GM12878 (cell line): ENCODE results near the gene ADGRE3. TPM values are rescaled to one million over a fixed set of nuclear protein-coding genes. Genes with fewer than 3 reads are reported as not detected.

Experiments used
- BCL11A ChIP-seq: IDR thresholded peaks from 2 replicates; pipeline ENCODE4 v1.6.1; 2011; ENCODE audit warnings: low read depth, low read length
- BHLHE40 ChIP-seq, 2 experiments: fragments of 450-650 bp in 1 of 2; IDR thresholded peaks; 2 replicates each; pipeline ENCODE4 v1.6.1; 2011 to 2017; ENCODE audit warnings: low read depth in 2 of 2, borderline replicate concordance in 1 of 2, improper control_type of control experiment in 1 of 2, low read length in 1 of 2, mild to moderate bottlenecking in 1 of 2
- CHD4 ChIP-seq: fragments of 200-600 bp; sonication (generic); IDR thresholded peaks from 2 replicates; pipeline ENCODE4 v1.6.1; 2016; ENCODE audit warnings: mild to moderate bottlenecking
- ESRRA ChIP-seq: IDR thresholded peaks from 2 replicates; pipeline ENCODE4 v1.6.1; 2012; ENCODE audit warnings: mild to moderate bottlenecking, low read length, improper control_type of control experiment
- HDGF ChIP-seq: fragments of 450-650 bp; IDR thresholded peaks from 2 replicates; pipeline ENCODE4 v1.6.1; 2016; ENCODE audit warnings: antibody characterized with exemption
- IKZF1 ChIP-seq: fragments of 450-650 bp; conservative IDR thresholded peaks from 2 replicates; pipeline ENCODE4 v1.6.1; 2017; ENCODE audit warnings: antibody characterized with exemption, mild to moderate bottlenecking
- MTA3 ChIP-seq: IDR thresholded peaks from 2 replicates; pipeline ENCODE4 v1.6.1; 2012; ENCODE audit warnings: low read length, inconsistent platforms, borderline replicate concordance
- NFXL1 ChIP-seq: fragments of 450-650 bp; IDR thresholded peaks from 2 replicates; pipeline ENCODE4 v1.6.1; 2017; ENCODE audit warnings: antibody characterized with exemption, mild to moderate bottlenecking, borderline replicate concordance
- NFYA ChIP-seq: IDR thresholded peaks from 2 replicates; pipeline ENCODE4 v1.6.1; 2011; ENCODE audit warnings: low read depth, mild to moderate bottlenecking, low read length, improper control_type of control experiment, borderline replicate concordance
- NR2C2 ChIP-seq: IDR thresholded peaks from 2 replicates; pipeline ENCODE4 v1.6.1; 2011; ENCODE audit warnings: borderline replicate concordance, low read depth; ENCODE audit not compliant: control insufficient read depth, insufficient read length
- POLR2AphosphoS5 ChIP-seq: IDR thresholded peaks from 2 replicates; pipeline ENCODE4 v1.6.1; 2011; ENCODE audit warnings: mild to moderate bottlenecking, low read length, inconsistent platforms
- RBBP5 ChIP-seq: fragments of 200-600 bp; sonication (generic); conservative IDR thresholded peaks from 2 replicates; pipeline ENCODE4 v1.6.1; 2016
- SMAD5 ChIP-seq: IDR thresholded peaks from 2 replicates; pipeline ENCODE4 v1.6.1; 2016; ENCODE audit warnings: antibody characterized with exemption, low read depth
- SUPT20H ChIP-seq: IDR thresholded peaks from 2 replicates; pipeline ENCODE4 v1.6.1; 2011; ENCODE audit warnings: low read depth, mild to moderate bottlenecking, low read length, moderate library complexity, borderline replicate concordance; ENCODE audit not compliant: control insufficient read depth
- TCF12 ChIP-seq: IDR thresholded peaks from 2 replicates; pipeline ENCODE4 v1.6.1; 2011; ENCODE audit warnings: low read depth, mild to moderate bottlenecking, low read length
- YY1 ChIP-seq: IDR thresholded peaks from 2 replicates; pipeline ENCODE4 v1.6.1; 2011; ENCODE audit warnings: low read depth, mild to moderate bottlenecking, low read length
- ZZZ3 ChIP-seq: IDR thresholded peaks from 2 replicates; pipeline ENCODE4 v1.6.1; 2011; ENCODE audit warnings: low read depth; ENCODE audit not compliant: control insufficient read depth, insufficient read length
- polyA plus RNA-seq, 11 experiments: library from polyadenylated mRNA; depleted of rRNA in 4 of 11; unstranded in 6 of 11; stranded (reverse) in 5 of 11; fragments of >200 nt; fragmentation: Nextera tagmentation in 4 of 11; fragmentation: Illumina TruSeq in 1 of 11; extraction: Ambion mirVana in 4 of 11; extraction: Trizol in 1 of 11; gene quantifications; 1 replicate in 1 of 11; 2 replicates in 10 of 11; pipeline versions ENCODE4 v1.2.1 to v1.2.3, GENCODE V29; 2011 to 2016; ENCODE audit warnings: inconsistent platforms in 2 of 11, missing spikeins in 2 of 11, low read depth in 1 of 11
- total RNA-seq, 4 experiments: library from RNA; depleted of rRNA in 3 of 4; stranded (reverse); fragments of >200 nt in 3 of 4; fragmentation: Illumina TruSeq in 1 of 4; extraction: Trizol in 1 of 4; gene quantifications; 2 replicates each; pipeline versions ENCODE4 v1.2.1 to v1.2.3, GENCODE V29; 2013 to 2021
- TF ChIP-seq, protein P1 (sequence below): IDR thresholded peaks from 2 replicates; pipeline ENCODE4 v1.6.1; 2011; ENCODE audit warnings: low read depth, mild to moderate bottlenecking, low read length, moderate library complexity, borderline replicate concordance; ENCODE audit errors: extremely low read depth
- TF ChIP-seq, protein P2 (sequence below): IDR thresholded peaks from 2 replicates; pipeline ENCODE4 v1.6.1; 2011; ENCODE audit warnings: borderline replicate concordance, low read depth, mild to moderate bottlenecking, moderate library complexity, low read length; ENCODE audit not compliant: insufficient read depth, poor library complexity, severe bottlenecking
- TF ChIP-seq, protein P3 (sequence below): IDR thresholded peaks from 2 replicates; pipeline ENCODE4 v1.6.1; 2012; ENCODE audit warnings: low read depth, low read length, improper control_type of control experiment
- TF ChIP-seq, protein P4 (sequence below), 3 experiments: IDR thresholded peaks in 2 of 3; conservative IDR thresholded peaks in 1 of 3; 2 replicates each; pipeline ENCODE4 v1.5.1; 2011; ENCODE audit warnings: low read depth in 3 of 3, low read length in 3 of 3, mild to moderate bottlenecking in 3 of 3, control low read depth in 2 of 3, moderate library complexity in 2 of 3, inconsistent platforms in 1 of 3, mixed read lengths in 1 of 3; ENCODE audit not compliant: control insufficient read depth in 2 of 3, insufficient read depth in 1 of 3; ENCODE audit errors: extremely low read depth in 1 of 3
- TF ChIP-seq, protein P5 (sequence below): fragments of 450-650 bp; conservative IDR thresholded peaks from 2 replicates; pipeline ENCODE4 v1.6.1; 2017; ENCODE audit warnings: mild to moderate bottlenecking, moderate library complexity

ADGRE3 gene
- total and polyA plus RNA-seq, 10 of the 15 experiments (the other 5 are each of a cell fraction or from before 2014, with no cell fraction given), result 0.04 to 0.10 (median 0.05) TPM; not detected in 6

DNA sequence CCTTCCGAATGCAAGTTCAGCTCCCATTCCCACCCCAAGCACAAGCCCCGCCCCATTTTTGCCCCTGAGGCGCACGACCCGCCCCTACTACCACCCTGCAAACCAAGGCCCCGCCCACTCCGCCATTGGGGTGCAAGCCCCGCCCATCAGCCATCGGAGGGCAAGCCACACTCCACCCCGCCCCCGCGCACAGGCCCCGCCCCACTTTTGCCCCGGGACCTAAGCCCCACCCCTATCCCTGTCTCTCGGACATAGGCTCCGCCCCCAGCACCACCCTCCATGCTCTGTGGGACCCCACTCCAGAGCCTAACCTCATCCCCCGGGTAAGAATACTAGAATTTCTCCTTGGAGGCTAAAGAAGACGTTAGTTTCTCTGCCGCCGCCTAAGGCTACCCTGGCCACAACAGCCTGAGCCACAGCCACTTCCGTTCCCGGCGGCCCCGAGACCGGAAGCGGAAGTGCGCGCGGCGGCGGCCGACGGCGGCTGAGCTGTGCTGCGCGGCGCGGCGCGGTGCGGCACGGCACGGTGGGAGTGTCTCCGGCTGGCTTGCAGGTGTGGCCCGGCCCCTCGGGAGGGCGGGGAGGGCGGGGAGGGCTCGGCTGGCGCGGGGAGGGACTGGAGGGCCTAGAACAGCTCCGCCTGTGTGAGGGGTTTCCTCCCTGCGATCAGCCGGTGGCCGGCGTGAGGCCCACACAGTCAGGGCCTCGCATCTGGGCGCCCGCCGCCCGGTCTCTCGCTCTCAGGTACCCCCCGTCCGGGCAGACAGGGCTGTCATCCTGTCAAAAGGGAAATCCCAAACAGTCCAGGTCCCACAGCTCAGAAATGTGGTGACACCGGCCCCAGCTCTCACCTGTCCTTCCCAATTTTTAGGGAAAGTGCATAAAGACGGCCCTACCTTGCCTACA lies 15.2 kb upstream of the ADGRE3 start, which contains the start of gene ZNF333 (continued):
- TF ChIP-seq IKZF1 (peak; percentile 71), YY1 (peak; percentile 83), POLR2AphosphoS5 (peak; percentile 93), NFYA (no peak), NFXL1 (no peak), SUPT20H (no peak), SMAD5 (peak; percentile 92), ZZZ3 (no peak), NR2C2 (no peak), RBBP5 (no peak), ESRRA (no peak), MTA3 (no peak), CHD4 (no peak), HDGF (no peak), BCL11A (no peak), BHLHE40 (IDR thresholded peaks at IDR 0.05; ENCODE audit: borderline replicate concordance in 1 of 2, low read depth in 2 of 2, low read length in 1 of 2) (peak; percentile 30 to 77; a peak in 3 of 4 replicates), TCF12 (0 out of 2 replicates have a peak, but pooled peaks have one; percentile 20)
- TF ChIP-seq, protein P1, sequence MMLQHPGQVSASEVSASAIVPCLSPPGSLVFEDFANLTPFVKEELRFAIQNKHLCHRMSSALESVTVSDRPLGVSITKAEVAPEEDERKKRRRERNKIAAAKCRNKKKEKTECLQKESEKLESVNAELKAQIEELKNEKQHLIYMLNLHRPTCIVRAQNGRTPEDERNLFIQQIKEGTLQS, result no peak
- TF ChIP-seq, protein P2, sequence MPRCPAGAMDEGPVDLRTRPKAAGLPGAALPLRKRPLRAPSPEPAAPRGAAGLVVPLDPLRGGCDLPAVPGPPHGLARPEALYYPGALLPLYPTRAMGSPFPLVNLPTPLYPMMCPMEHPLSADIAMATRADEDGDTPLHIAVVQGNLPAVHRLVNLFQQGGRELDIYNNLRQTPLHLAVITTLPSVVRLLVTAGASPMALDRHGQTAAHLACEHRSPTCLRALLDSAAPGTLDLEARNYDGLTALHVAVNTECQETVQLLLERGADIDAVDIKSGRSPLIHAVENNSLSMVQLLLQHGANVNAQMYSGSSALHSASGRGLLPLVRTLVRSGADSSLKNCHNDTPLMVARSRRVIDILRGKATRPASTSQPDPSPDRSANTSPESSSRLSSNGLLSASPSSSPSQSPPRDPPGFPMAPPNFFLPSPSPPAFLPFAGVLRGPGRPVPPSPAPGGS, result peak; percentile 23
- TF ChIP-seq, protein P3, sequence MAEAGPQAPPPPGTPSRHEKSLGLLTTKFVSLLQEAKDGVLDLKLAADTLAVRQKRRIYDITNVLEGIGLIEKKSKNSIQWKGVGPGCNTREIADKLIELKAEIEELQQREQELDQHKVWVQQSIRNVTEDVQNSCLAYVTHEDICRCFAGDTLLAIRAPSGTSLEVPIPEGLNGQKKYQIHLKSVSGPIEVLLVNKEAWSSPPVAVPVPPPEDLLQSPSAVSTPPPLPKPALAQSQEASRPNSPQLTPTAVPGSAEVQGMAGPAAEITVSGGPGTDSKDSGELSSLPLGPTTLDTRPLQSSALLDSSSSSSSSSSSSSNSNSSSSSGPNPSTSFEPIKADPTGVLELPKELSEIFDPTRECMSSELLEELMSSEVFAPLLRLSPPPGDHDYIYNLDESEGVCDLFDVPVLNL, result no peak
- TF ChIP-seq, protein P4, sequence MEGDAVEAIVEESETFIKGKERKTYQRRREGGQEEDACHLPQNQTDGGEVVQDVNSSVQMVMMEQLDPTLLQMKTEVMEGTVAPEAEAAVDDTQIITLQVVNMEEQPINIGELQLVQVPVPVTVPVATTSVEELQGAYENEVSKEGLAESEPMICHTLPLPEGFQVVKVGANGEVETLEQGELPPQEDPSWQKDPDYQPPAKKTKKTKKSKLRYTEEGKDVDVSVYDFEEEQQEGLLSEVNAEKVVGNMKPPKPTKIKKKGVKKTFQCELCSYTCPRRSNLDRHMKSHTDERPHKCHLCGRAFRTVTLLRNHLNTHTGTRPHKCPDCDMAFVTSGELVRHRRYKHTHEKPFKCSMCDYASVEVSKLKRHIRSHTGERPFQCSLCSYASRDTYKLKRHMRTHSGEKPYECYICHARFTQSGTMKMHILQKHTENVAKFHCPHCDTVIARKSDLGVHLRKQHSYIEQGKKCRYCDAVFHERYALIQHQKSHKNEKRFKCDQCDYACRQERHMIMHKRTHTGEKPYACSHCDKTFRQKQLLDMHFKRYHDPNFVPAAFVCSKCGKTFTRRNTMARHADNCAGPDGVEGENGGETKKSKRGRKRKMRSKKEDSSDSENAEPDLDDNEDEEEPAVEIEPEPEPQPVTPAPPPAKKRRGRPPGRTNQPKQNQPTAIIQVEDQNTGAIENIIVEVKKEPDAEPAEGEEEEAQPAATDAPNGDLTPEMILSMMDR (IDR thresholded peaks at IDR 0.05 in 2 of 3, conservative IDR thresholded peaks at IDR 0.05 in 1 of 3; ENCODE audit: control insufficient read depth in 2 of 3, extremely low read depth in 1 of 3, insufficient read depth in 1 of 3, low read depth in 3 of 3, low read length in 3 of 3), result no peak
- TF ChIP-seq, protein P5, sequence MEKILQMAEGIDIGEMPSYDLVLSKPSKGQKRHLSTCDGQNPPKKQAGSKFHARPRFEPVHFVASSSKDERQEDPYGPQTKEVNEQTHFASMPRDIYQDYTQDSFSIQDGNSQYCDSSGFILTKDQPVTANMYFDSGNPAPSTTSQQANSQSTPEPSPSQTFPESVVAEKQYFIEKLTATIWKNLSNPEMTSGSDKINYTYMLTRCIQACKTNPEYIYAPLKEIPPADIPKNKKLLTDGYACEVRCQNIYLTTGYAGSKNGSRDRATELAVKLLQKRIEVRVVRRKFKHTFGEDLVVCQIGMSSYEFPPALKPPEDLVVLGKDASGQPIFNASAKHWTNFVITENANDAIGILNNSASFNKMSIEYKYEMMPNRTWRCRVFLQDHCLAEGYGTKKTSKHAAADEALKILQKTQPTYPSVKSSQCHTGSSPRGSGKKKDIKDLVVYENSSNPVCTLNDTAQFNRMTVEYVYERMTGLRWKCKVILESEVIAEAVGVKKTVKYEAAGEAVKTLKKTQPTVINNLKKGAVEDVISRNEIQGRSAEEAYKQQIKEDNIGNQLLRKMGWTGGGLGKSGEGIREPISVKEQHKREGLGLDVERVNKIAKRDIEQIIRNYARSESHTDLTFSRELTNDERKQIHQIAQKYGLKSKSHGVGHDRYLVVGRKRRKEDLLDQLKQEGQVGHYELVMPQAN, result peak; percentile 73; the same call in 1 of the 2 replicates
